ENCODE results near the gene GNA15. TPM values are rescaled to one million over a fixed set of nuclear protein-coding genes. Genes with fewer than 3 reads are reported as not detected.
"Not testable (repeated sequence)": the region's sequence is repeated elsewhere in the genome, so short reads cannot be mapped to it uniquely, and the experiment has no call there.

The GNA15 gene
- total RNA-seq, 1 experiment from 2014 or later: 0.22 TPM

GRCh38 chr19:3190470-3190770, 54.6 kb downstream of the GNA15 start (continued):
- TF ChIP-seq TEAD1 (CRISPR knock-in tag; IDR thresholded peaks at IDR 0.05) (no peak), JUN (CRISPR knock-in tag; IDR thresholded peaks at IDR 0.05) (no peak)

GRCh38 chr19:3190921-3191805, 55.3 kb downstream of the GNA15 start:
- peaks cover 10% of the 10 kb centered on the region for H3K36me3 Mint-ChIP-seq
- ATAC-seq: no peak
- ChIA-PET CTCF (interaction anchor here (1.1 to 1.2 kb wide), 2 partner anchors 87 to 240 kb away, joined by 4 read pairs; no protein-coding TSS in a partner anchor), POLR2A (interaction anchor here (0.6 kb wide), 1 partner anchor 180 kb away, joined by 3 read pairs; no protein-coding TSS in a partner anchor)
- no peak overlapping the region for H3K4me3 Mint-ChIP-seq
- H3K9me3 Mint-ChIP-seq: no peaks in the 10 kb centered on the region
- TF ChIP-seq HMGXB4 (CRISPR knock-in tag; IDR thresholded peaks at IDR 0.05): no peak
- no peak for TF ChIP-seq ZNF423 (CRISPR knock-in tag; IDR thresholded peaks at IDR 0.05)
- TF ChIP-seq ATF6 (CRISPR knock-in tag; IDR thresholded peaks at IDR 0.05): no peak
- TF ChIP-seq ZNF317 (CRISPR knock-in tag; IDR thresholded peaks at IDR 0.05; ENCODE audit: borderline replicate concordance, low read depth): no peak
- no peak for TF ChIP-seq SMAD4 (CRISPR knock-in tag; IDR thresholded peaks at IDR 0.05)
- TF ChIP-seq GABPB1 (CRISPR knock-in tag; IDR thresholded peaks at IDR 0.05): no peak
- TF ChIP-seq CBFB (CRISPR knock-in tag; IDR thresholded peaks at IDR 0.05; ENCODE audit: low read depth): no peak
- TF ChIP-seq GRHL2 (CRISPR knock-in tag; IDR thresholded peaks at IDR 0.05; ENCODE audit: insufficient replicate concordance, severe bottlenecking): no peak
- TF ChIP-seq ZNF532 (CRISPR knock-in tag; IDR thresholded peaks at IDR 0.05; ENCODE audit: borderline replicate concordance): no peak
- TF ChIP-seq HMGA2 (CRISPR knock-in tag; IDR thresholded peaks at IDR 0.05): no peak
- no peak for TF ChIP-seq NFYB (CRISPR knock-in tag; conservative IDR thresholded peaks at IDR 0.05; ENCODE audit: low read depth)
- no peak for TF ChIP-seq ZNF671 (CRISPR knock-in tag; IDR thresholded peaks at IDR 0.05)
- no peak for TF ChIP-seq MLX (CRISPR knock-in tag; IDR thresholded peaks at IDR 0.05)
- TF ChIP-seq PRRX2 (CRISPR knock-in tag; IDR thresholded peaks at IDR 0.05): no peak
- TF ChIP-seq, protein P1, sequence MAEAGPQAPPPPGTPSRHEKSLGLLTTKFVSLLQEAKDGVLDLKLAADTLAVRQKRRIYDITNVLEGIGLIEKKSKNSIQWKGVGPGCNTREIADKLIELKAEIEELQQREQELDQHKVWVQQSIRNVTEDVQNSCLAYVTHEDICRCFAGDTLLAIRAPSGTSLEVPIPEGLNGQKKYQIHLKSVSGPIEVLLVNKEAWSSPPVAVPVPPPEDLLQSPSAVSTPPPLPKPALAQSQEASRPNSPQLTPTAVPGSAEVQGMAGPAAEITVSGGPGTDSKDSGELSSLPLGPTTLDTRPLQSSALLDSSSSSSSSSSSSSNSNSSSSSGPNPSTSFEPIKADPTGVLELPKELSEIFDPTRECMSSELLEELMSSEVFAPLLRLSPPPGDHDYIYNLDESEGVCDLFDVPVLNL (CRISPR knock-in tag; IDR thresholded peaks at IDR 0.05; ENCODE audit: borderline replicate concordance, low read depth): no peak
- TF ChIP-seq ATF1 (CRISPR knock-in tag; IDR thresholded peaks at IDR 0.05): no peak
- no peak for TF ChIP-seq RORB (CRISPR knock-in tag; IDR thresholded peaks at IDR 0.05)
- TF ChIP-seq ESRRA (CRISPR knock-in tag; IDR thresholded peaks at IDR 0.05; ENCODE audit: borderline replicate concordance): no peak
- TF ChIP-seq FOXK1 (CRISPR knock-in tag; IDR thresholded peaks at IDR 0.05): no peak
- peak overlapping the region; percentile 84 for H3K27ac Mint-ChIP-seq
- no peak for DNase-seq (ENCODE audit: low spot score)
- H3K27me3 Mint-ChIP-seq (ENCODE audit: low read depth): no peaks in the 10 kb centered on the region
- H3K4me1 Mint-ChIP-seq: peaks cover 20% of the 10 kb centered on the region

DNA sequence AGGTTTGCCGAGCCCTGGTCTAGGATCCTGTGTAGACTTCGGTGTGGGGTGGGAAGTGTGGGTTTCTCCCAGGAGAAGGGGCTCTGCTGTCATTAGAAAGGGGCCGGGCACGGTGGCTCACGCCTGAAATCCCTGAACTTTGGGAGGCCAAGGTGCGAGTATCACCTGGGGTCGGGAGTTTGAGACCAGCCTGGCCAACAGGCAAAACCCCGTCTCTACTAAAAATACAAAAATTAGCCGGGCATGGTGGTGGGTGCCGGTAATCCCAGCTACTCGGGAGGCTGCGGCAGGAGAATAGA, 55.9 kb downstream of the GNA15 start:
- H3K9me3 Mint-ChIP-seq; CTCF ChIA-PET; H3K27me3 Mint-ChIP-seq (ENCODE audit: low read depth); H3K27ac Mint-ChIP-seq; POLR2A ChIA-PET; H3K4me3 Mint-ChIP-seq; ATAC-seq; DNase-seq (ENCODE audit: low spot score); H3K36me3 Mint-ChIP-seq: not testable (repeated sequence)
- H3K4me1 Mint-ChIP-seq: peaks cover 18% of the 10 kb centered on the region

Data from WTC11 (cell line).